Measurements from ENCODE around the gene ABT1.

DNA sequence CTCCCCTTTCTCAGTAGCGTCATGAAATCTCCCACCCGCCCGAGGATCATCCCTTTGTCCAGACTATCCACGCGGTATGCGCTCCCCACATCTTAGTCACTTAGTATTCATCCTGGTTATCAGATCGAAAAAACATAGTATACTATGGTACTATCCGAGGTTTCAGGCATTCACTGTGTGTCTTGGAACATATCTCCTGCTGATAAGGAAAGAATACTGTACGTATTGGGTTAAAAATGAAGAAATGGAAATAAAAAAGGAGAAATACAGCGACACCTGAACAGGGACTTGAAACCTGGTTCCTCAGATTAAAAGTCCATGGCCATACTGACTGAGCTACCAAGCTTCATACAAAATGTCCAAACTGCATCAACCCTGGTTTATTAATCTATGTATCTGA lies 44.5 kb upstream of the ABT1 start:
- TF ChIP-seq, protein P1, sequence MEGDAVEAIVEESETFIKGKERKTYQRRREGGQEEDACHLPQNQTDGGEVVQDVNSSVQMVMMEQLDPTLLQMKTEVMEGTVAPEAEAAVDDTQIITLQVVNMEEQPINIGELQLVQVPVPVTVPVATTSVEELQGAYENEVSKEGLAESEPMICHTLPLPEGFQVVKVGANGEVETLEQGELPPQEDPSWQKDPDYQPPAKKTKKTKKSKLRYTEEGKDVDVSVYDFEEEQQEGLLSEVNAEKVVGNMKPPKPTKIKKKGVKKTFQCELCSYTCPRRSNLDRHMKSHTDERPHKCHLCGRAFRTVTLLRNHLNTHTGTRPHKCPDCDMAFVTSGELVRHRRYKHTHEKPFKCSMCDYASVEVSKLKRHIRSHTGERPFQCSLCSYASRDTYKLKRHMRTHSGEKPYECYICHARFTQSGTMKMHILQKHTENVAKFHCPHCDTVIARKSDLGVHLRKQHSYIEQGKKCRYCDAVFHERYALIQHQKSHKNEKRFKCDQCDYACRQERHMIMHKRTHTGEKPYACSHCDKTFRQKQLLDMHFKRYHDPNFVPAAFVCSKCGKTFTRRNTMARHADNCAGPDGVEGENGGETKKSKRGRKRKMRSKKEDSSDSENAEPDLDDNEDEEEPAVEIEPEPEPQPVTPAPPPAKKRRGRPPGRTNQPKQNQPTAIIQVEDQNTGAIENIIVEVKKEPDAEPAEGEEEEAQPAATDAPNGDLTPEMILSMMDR (IDR thresholded peaks at IDR 0.05), result no peak
- no peak for TF ChIP-seq EZH2 (IDR thresholded peaks at IDR 0.05)
